GM19397 (cell line): Measurements from ENCODE around the gene MYO5B.

Experiments
- ATAC-seq: cut with Tn5 transposase; IDR thresholded peaks from one replicate; pipeline ENCODE4 v1.9.1; 2021; ENCODE audit warnings: mild to moderate bottlenecking, moderate library complexity; ENCODE audit not compliant: unreplicated experiment

The MYO5B gene

GRCh38 chr18:49933530-49934128 lies 261.3 kb downstream of the MYO5B start:
- ATAC-seq = no peak

- ATAC-seq = no peak
Measured at GRCh38 chr18:49931760-49932159, 263.2 kb downstream of the MYO5B start.

GRCh38 chr18:49931179-49931578 lies 263.8 kb downstream of the MYO5B start:
- ATAC-seq = no peak

GRCh38 chr18:49926106-49926745 lies 268.7 kb downstream of the MYO5B start:
- ATAC-seq = no peak

- no peak for ATAC-seq
Measured at GRCh38 chr18:49924293-49924983, 270.5 kb downstream of the MYO5B start.

GRCh38 chr18:49922228-49922627 lies 272.7 kb downstream of the MYO5B start:
- no peak for ATAC-seq

- ATAC-seq = no peak
Measured at GRCh38 chr18:49921318-49921985, 273.5 kb downstream of the MYO5B start.

GRCh38 chr18:49920731-49921130 lies 274.2 kb downstream of the MYO5B start:
- ATAC-seq = no peak

- no peak for ATAC-seq
Measured at GRCh38 chr18:49917742-49918141, 277.2 kb downstream of the MYO5B start.

- ATAC-seq = no peak
Measured at GRCh38 chr18:49915352-49915751, 279.6 kb downstream of the MYO5B start.

- ATAC-seq = no peak
Measured at GRCh38 chr18:49913221-49913620, 281.7 kb downstream of the MYO5B start.

- no peak for ATAC-seq
Measured at GRCh38 chr18:49911427-49911826, 283.5 kb downstream of the MYO5B start.

GRCh38 chr18:49910986-49911385 lies 284.0 kb downstream of the MYO5B start:
- no peak for ATAC-seq

- no peak for ATAC-seq
Measured at GRCh38 chr18:49910019-49910418, 284.9 kb downstream of the MYO5B start.

- ATAC-seq = no peak
Measured at GRCh38 chr18:49907346-49907929, 287.5 kb downstream of the MYO5B start.

- no peak for ATAC-seq
Measured at GRCh38 chr18:49905771-49906170, 289.2 kb downstream of the MYO5B start.

- no peak for ATAC-seq
Measured at GRCh38 chr18:49904871-49905555, 289.9 kb downstream of the MYO5B start.

GRCh38 chr18:49901862-49902340 lies 293.0 kb downstream of the MYO5B start:
- no peak for ATAC-seq

- ATAC-seq = no peak
Measured at GRCh38 chr18:49899657-49900330, 295.2 kb downstream of the MYO5B start.

GRCh38 chr18:49898421-49898820 lies 296.5 kb downstream of the MYO5B start:
- no peak for ATAC-seq
